NB4 (cell line): ENCODE data around the gene ARHGAP24.
A peak's percentile ranks its signal among the peaks of the same experiment; 100 is the strongest.

Experiments
- DNase-seq: peaks from one replicate; pipeline ENCODE4 v3.0.0; 2010; ENCODE audit warnings: low read depth
- H3K4me3 ChIP-seq: one replicate; pipeline ENCODE4 v1.5.1; 2011; ENCODE audit warnings: mild to moderate bottlenecking, low read depth, low read length, moderate library complexity
- CTCF ChIP-seq: IDR thresholded peaks from one replicate; pipeline ENCODE4 v1.5.1; 2012; ENCODE audit warnings: low read depth, low read length
- MAX ChIP-seq: IDR thresholded peaks from 2 replicates; pipeline ENCODE4 v1.6.1; 2011; ENCODE audit warnings: low read depth, low read length
- MYC ChIP-seq: IDR thresholded peaks from 2 replicates; pipeline ENCODE4 v1.6.1; 2011; ENCODE audit warnings: low read depth, low read length
- POLR2A ChIP-seq: IDR thresholded peaks from 2 replicates; pipeline ENCODE4 v1.6.1; 2011; ENCODE audit warnings: mild to moderate bottlenecking; ENCODE audit not compliant: insufficient read length; ENCODE audit errors: extremely low read depth

ARHGAP24 gene

GRCh38 chr4:85697854-85698253 lies 222.9 kb downstream of the ARHGAP24 start:
- DNase-seq, result no peak
- TF ChIP-seq CTCF (no peak), MAX (no peak)
- H3K4me3 ChIP-seq, result no peak overlapping the region

- TF ChIP-seq POLR2A (no peak), MAX (no peak), CTCF (no peak), MYC (no peak)
- no peak overlapping the region for H3K4me3 ChIP-seq
- no peak for DNase-seq
Measured at GRCh38 chr4:85700362-85700761, 225.4 kb downstream of the ARHGAP24 start.

GRCh38 chr4:85701861-85702321 lies 226.9 kb downstream of the ARHGAP24 start:
- peak; percentile 5 for DNase-seq
- no peak for TF ChIP-seq POLR2A
- TF ChIP-seq MAX, result no peak
- no peak for TF ChIP-seq MYC
- no peak for TF ChIP-seq CTCF
- H3K4me3 ChIP-seq, result no peak overlapping the region

GRCh38 chr4:85703096-85703495 lies 228.1 kb downstream of the ARHGAP24 start:
- TF ChIP-seq MAX, result no peak
- no peak for TF ChIP-seq CTCF
- no peak for TF ChIP-seq POLR2A
- no peak for TF ChIP-seq MYC
- no peak for DNase-seq
- H3K4me3 ChIP-seq, result no peak overlapping the region

- no peak for DNase-seq
- TF ChIP-seq CTCF (no peak), POLR2A (no peak), MYC (no peak)
- H3K4me3 ChIP-seq, result no peak overlapping the region
Measured at GRCh38 chr4:85707611-85708010, 232.7 kb downstream of the ARHGAP24 start.

GRCh38 chr4:85708468-85708867 lies 233.5 kb downstream of the ARHGAP24 start:
- TF ChIP-seq POLR2A (no peak), MYC (no peak), CTCF (no peak), MAX (no peak)
- no peak overlapping the region for H3K4me3 ChIP-seq
- DNase-seq, result no peak
